H7 (cell line): ENCODE results near the gene GABBR2. TPM values are rescaled to one million over a fixed set of nuclear protein-coding genes. Genes with fewer than 3 reads are reported as not detected.

Experiments
- DNase-seq: peaks from one replicate; pipeline ENCODE4 v3.0.0; 2012
- H3K27me3 ChIP-seq: 2 replicates; pipeline ENCODE4 v1.6.0; 2011; ENCODE audit warnings: mild to moderate bottlenecking, low read length; ENCODE audit not compliant: control insufficient read depth, insufficient read depth
- H3K36me3 ChIP-seq: replicated peaks from 2 replicates; pipeline ENCODE4 v1.5.1; 2011; ENCODE audit warnings: low read length; ENCODE audit not compliant: control insufficient read depth, insufficient read depth
- H3K4me3 ChIP-seq: 2 replicates; pipeline ENCODE4 v1.5.1; 2011; ENCODE audit warnings: low read depth, mild to moderate bottlenecking, control low read depth, low read length, moderate library complexity; ENCODE audit not compliant: insufficient read depth
- total RNA-seq: library from RNA; depleted of rRNA; stranded (reverse); fragments of >200 nt; shearing (Covaris generic); gene quantifications from 2 replicates; pipeline ENCODE4 v1.2.3, GENCODE V29; 2014

GABBR2 gene
- total RNA-seq, 1 experiment from 2014 or later: 0.66 TPM

DNA sequence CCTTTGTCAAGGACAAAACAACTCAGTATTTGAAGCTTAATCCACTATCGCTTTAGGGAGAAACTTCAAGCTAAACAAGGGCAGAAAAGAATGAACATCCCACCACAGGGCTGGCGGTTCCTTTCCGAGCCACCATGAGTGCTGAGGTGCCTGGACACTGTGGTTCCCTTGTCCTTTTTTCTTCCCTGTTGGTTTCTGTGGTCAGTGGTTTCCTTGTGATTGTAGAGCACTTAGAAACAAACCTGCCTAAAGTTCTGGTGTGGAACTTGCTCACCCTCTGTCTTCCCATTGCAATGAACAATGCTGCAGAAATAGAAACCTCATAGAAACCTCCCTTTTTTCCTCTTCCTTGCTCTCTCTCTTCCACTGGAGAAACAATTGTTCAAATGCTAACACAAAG, 373.9 kb downstream of the GABBR2 start:
- Histone ChIP-seq H3K27me3 (no peaks in the 10 kb centered on the region), H3K36me3 (no peaks in the 10 kb centered on the region), H3K4me3 (no peak overlapping the region)
- no peak for DNase-seq

- DNase-seq: no peak
- H3K4me3 ChIP-seq: no peak overlapping the region
- no peaks in the 10 kb centered on the region for H3K36me3 ChIP-seq
- no peaks in the 10 kb centered on the region for H3K27me3 ChIP-seq
Measured at GRCh38 chr9:98333703-98334582, 374.8 kb downstream of the GABBR2 start.

DNA sequence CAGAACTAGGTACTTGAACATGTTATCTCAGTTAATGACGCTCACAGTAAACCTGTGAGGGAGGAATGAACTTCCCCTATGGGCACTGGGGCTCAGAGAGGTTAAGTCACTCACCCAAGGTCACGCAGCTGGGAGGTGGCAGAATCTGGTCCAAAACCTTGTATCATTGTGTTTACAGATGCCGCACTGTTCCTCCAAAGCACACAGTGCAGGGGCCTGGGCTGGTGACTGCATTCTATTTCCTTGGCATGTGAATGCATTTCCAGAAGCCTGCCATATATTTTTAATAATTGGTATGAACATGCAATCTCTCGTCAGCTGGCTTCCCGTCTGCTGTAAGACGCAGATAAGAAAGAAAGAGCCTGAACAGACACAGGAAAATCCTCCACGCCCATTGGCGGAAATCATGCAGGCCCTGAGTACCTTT, 376.3 kb downstream of the GABBR2 start:
- no peak for DNase-seq
- H3K36me3 ChIP-seq: no peaks in the 10 kb centered on the region

DNA sequence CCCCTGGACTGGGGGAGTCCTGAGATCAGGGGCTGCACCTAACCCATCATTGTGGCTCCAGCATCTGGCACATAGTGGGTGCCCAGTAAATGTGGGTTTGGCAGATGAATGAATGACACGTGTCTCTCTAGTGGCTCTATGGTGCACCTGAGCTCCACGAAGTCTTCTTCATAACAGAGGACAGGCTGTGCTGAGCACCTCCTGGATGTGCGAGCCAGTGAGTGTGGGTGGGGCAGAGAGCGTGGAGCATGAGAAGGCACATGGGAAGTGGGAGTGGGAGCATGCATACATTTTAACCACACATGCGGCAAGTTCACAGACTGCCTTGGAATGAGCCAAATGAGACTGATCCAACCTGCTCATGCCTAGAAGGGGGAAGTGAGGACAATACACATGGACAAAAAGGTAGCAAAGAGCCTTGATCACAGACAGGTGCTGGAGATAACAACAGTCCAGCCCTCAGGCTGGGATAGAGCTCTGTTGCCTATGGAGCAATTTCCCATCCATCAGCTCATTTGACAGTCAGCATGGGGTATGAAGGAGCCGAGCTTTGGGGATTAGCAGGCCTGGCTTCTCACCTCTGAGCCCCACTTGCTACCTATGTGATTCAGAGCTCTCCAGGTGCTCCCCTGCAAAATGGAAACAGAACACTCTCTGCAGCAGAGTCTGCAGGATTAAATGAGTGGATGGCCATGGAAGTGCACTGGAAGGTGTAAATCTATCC, 377.0 kb downstream of the GABBR2 start:
- H3K27me3 ChIP-seq: no peaks in the 10 kb centered on the region
- no peak for DNase-seq
- H3K36me3 ChIP-seq: no peaks in the 10 kb centered on the region
- H3K4me3 ChIP-seq: no peak overlapping the region

More for the DNA sequence above, 376.3 kb downstream of the GABBR2 start:
- Histone ChIP-seq H3K4me3 (no peak overlapping the region), H3K27me3 (no peaks in the 10 kb centered on the region)

DNA sequence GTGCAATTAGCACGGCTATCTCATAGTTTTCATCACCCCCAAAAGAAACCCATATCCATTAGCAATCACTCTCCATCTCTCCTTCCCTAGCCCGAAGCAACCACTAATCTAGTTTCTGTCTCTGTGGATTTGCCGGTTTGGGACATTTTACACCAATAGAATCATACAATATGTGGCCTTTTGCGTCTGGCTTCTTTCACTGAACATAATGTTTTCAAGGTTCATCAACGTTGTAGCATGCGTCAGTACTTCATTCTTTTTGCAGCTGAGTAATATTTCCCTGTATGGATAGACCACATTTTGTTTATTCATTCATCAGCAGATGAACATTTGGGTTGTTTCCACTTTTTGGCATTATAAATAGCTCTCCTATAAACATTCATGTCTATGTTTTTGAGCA, 377.9 kb downstream of the GABBR2 start:
- DNase-seq: no peak
- Histone ChIP-seq H3K27me3 (no peaks in the 10 kb centered on the region), H3K36me3 (no peaks in the 10 kb centered on the region), H3K4me3 (no peak overlapping the region)

GRCh38 chr9:98329904-98330303, 378.8 kb downstream of the GABBR2 start:
- H3K36me3 ChIP-seq: no peaks in the 10 kb centered on the region
- H3K27me3 ChIP-seq: no peaks in the 10 kb centered on the region
- no peak for DNase-seq

DNA sequence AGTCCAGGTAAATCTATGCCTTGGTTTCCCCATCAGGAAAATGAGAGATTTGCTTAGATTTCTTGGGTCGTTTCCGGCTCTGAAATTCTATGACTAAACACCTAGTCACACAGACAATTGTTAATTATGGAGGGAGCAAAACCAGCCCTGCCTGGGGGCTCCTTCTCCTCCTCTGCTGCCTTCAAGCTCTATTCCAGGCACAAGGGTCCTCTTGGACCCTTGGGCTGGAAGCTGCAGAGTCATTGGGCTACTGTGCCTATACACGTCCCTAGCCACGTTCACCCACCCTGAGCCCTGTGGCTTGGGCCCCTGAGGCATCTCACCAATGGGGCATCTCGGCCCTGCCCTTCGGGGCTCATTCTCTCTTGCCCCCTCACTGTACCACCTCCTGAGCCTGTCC, 379.5 kb downstream of the GABBR2 start:
- no peaks in the 10 kb centered on the region for H3K36me3 ChIP-seq
- no peak overlapping the region for H3K4me3 ChIP-seq
- H3K27me3 ChIP-seq: no peaks in the 10 kb centered on the region
- no peak for DNase-seq

More at GRCh38 chr9:98329904-98330303, 378.8 kb downstream of the GABBR2 start:
- no peak overlapping the region for H3K4me3 ChIP-seq

DNA sequence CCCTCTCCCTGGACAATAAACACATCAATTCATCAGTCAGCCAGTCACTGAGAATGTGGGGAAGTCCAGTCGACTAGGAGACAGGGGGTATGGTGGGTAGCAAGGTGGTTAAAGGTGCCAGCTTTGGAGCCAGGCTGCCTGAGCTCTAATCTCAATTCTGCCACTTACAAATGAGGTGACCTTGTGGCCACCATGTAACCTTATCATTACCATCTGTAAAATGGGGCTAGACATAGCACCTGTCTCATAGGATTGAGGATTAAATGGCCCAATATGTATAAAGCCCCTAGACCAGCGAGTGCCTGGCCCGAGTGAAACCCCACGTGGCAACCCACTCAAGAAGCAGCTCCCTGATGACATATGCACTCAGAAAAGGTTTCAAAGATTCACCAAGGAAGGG, 380.0 kb downstream of the GABBR2 start:
- Histone ChIP-seq H3K36me3 (no peaks in the 10 kb centered on the region), H3K4me3 (no peak overlapping the region), H3K27me3 (no peaks in the 10 kb centered on the region)
- no peak for DNase-seq

DNA sequence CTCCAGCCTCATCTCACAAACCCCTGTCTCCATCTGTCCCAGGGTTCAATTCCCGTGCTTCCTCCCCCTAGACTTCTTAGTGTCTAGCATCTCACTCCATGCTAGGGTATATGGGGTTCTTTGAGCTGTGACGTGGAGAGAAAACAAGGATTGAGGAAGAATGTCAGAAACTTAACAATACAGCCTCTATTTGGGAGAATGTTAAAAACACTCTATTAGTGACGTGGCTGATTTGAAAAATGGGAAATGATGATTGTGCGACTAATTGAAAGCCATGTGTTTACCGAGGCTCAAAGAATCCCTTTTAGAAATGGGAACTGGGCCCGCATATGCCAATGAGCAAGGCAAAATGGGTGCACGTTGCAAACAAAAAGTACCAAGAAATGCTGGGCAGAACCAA, 380.6 kb downstream of the GABBR2 start:
- Histone ChIP-seq H3K27me3 (no peaks in the 10 kb centered on the region), H3K36me3 (no peaks in the 10 kb centered on the region), H3K4me3 (no peak overlapping the region)
- DNase-seq: no peak

DNA sequence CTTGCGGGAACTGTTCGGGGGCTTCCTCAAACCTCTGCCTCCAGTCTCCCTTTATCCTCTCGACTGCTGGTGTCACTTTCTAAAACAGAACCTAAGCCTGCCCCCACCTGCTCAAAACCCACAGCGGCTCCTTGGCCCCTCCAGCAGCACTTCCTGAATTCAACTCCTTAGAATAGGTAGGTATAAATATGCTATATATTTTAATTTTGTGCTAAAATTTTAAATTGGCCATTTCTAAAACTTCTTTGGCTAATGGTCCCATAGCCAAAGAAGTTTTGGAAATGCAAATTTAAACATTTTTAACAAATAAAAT, 381.5 kb downstream of the GABBR2 start:
- no peak overlapping the region for H3K4me3 ChIP-seq
- no peaks in the 10 kb centered on the region for H3K36me3 ChIP-seq
- no peaks in the 10 kb centered on the region for H3K27me3 ChIP-seq

DNA sequence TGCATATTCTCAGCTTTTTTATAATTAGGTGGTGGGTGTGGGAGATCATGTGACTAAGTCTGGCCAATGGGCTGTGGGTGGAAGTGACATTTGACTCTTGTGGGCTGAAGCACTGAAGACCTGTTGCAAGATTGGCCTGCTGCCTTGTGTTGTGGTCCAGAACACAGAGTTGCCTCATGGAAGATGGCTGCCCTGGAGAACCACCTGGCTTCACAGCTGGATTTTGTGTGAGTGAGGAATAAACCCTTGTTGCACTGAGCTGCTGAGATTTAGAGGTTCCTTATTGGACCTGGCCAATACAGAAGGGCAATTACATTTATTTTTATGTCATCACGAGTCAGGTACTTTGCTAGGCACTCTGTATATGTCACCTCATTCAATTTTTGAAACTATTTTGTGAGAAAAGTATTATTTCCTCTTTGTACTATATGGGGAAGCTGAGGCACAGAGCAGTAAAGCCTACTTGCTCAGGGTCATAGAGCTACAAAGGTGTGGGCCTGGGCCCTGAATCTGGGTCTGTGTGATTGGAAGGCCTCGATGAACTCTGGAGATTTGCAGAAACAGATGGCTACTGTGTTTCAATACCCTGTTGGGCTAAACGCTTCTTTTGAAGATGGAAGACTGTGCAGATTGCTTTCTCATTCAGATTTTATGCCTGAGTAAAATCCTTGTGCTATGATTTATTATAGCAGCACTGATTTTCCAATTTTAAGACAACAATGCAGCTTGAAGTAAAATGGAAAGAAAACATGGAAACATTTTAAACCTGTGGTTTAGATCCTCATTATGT, 382.1 kb downstream of the GABBR2 start:
- no peak for DNase-seq
- no peaks in the 10 kb centered on the region for H3K36me3 ChIP-seq
- H3K4me3 ChIP-seq: no peak overlapping the region
- H3K27me3 ChIP-seq: no peaks in the 10 kb centered on the region

More for the DNA sequence above, 381.5 kb downstream of the GABBR2 start:
- no peak for DNase-seq

GRCh38 chr9:98324801-98325200, 383.9 kb downstream of the GABBR2 start:
- Histone ChIP-seq H3K4me3 (no peak overlapping the region), H3K36me3 (no peaks in the 10 kb centered on the region), H3K27me3 (no peaks in the 10 kb centered on the region)
- DNase-seq: no peak

GRCh38 chr9:98323831-98324135, 385.0 kb downstream of the GABBR2 start:
- no peak for DNase-seq
- H3K36me3 ChIP-seq: no peaks in the 10 kb centered on the region
- H3K4me3 ChIP-seq: no peak overlapping the region
- no peaks in the 10 kb centered on the region for H3K27me3 ChIP-seq

- H3K4me3 ChIP-seq: no peak overlapping the region
- DNase-seq: peak; percentile 17
- no peaks in the 10 kb centered on the region for H3K27me3 ChIP-seq
- no peaks in the 10 kb centered on the region for H3K36me3 ChIP-seq
Measured at GRCh38 chr9:98323051-98323830, 385.5 kb downstream of the GABBR2 start.
